Caco-2 (cell line): ENCODE measurements around the gene TDRD5. TPM values are rescaled to one million over a fixed set of nuclear protein-coding genes. Genes with fewer than 3 reads are reported as not detected.

Source experiments
- BruUV-seq: library from RNA; stranded (reverse); fragments of 400-500 nt; replicated peaks from 2 replicates; lab custom pipeline; 2021; lab: Mats Ljungman, UMichigan
- CTCF ChIA-PET: fragments of 300-600 bp; sonication (Branson Sonifier 250); formaldehyde crosslinking; loops from one replicate; lab custom pipeline; 2022; ENCODE audit warnings: antibody characterized with exemption; lab: Charles Lee
- POLR2A ChIA-PET: fragments of 300-600 bp; sonication (Branson Sonifier 250); formaldehyde crosslinking; loops from one replicate; lab custom pipeline; 2022; ENCODE audit warnings: antibody characterized with exemption; lab: Charles Lee
- DNase-seq, 2 experiments: peaks; one replicate each; pipeline versions ENCODE4 v3.0.0 to v3.0.0-alpha.2; 2020 to 2022
- H3K27me3 ChIP-seq: replicated peaks from 2 replicates; pipeline ENCODE4 v1.6.0; 2011; ENCODE audit warnings: low read length; ENCODE audit not compliant: control insufficient read depth, insufficient read depth
- H3K36me3 ChIP-seq: 2 replicates; pipeline ENCODE4 v1.5.1; 2011; ENCODE audit warnings: low read length; ENCODE audit not compliant: control insufficient read depth, insufficient read depth
- H3K4me1 ChIP-seq: fragments of 250-450 bp; sonication (Bioruptor Pico); 2 replicates; pipeline ENCODE4 v1.5.1; 2020; ENCODE audit warnings: mild to moderate bottlenecking
- H3K4me3 ChIP-seq: 2 replicates; pipeline ENCODE4 v1.5.1; 2011; ENCODE audit warnings: low read depth, mild to moderate bottlenecking, control low read depth, low read length
- H3K9me3 ChIP-seq: fragments of 250-450 bp; sonication (Bioruptor Pico); 2 replicates; pipeline ENCODE4 v1.5.1; 2020; ENCODE audit warnings: mild to moderate bottlenecking, moderate library complexity
- H3K27ac Mint-ChIP-seq: one replicate; pipeline ENCODE4 v1.8.0; 2022; ENCODE audit warnings: mixed read lengths; ENCODE audit not compliant: unreplicated experiment
- H3K27me3 Mint-ChIP-seq: one replicate; pipeline ENCODE4 v1.8.0; 2022; ENCODE audit warnings: mixed read lengths; ENCODE audit not compliant: insufficient read depth, unreplicated experiment
- H3K36me3 Mint-ChIP-seq: one replicate; pipeline ENCODE4 v1.8.0; 2022; ENCODE audit warnings: mild to moderate bottlenecking, mixed read lengths; ENCODE audit not compliant: insufficient read depth, unreplicated experiment
- H3K4me1 Mint-ChIP-seq: one replicate; pipeline ENCODE4 v1.8.0; 2022; ENCODE audit warnings: low read depth, mixed read lengths; ENCODE audit not compliant: unreplicated experiment
- H3K4me3 Mint-ChIP-seq: one replicate; pipeline ENCODE4 v1.8.0; 2022; ENCODE audit warnings: mild to moderate bottlenecking, moderate library complexity, mixed read lengths; ENCODE audit not compliant: unreplicated experiment
- H3K9me3 Mint-ChIP-seq: one replicate; pipeline ENCODE4 v1.8.0; 2022; ENCODE audit warnings: mixed read lengths; ENCODE audit not compliant: unreplicated experiment
- intact Hi-C: fragments of 100-400 bp; cut with micrococcal nuclease; formaldehyde crosslinking; loops from one replicate; pipeline ENCODE4 v1.10.0; 2022; ENCODE audit not compliant: unreplicated experiment
- total RNA-seq: library from RNA; stranded (reverse); gene quantifications from 2 replicates; pipeline ENCODE4 v1.2.3, GENCODE V29; 2022
- TF ChIP-seq, protein P1 (sequence below), 2 experiments: fragments of 200-600 bp in 1 of 2; IDR thresholded peaks; 1 replicate in 1 of 2; 2 replicates in 1 of 2; pipeline versions ENCODE4 v1.5.1 to v1.8.0; 2011 to 2022; ENCODE audit warnings: antibody characterized with exemption in 1 of 2, control low read depth in 1 of 2, inconsistent platforms in 1 of 2, low read depth in 1 of 2, low read length in 1 of 2, mild to moderate bottlenecking in 1 of 2, moderate library complexity in 1 of 2; ENCODE audit not compliant: insufficient read depth in 1 of 2, severe bottlenecking in 1 of 2, unreplicated experiment in 1 of 2

The TDRD5 gene
- total RNA-seq, 1 experiment from 2014 or later: 0.52 TPM

DNA sequence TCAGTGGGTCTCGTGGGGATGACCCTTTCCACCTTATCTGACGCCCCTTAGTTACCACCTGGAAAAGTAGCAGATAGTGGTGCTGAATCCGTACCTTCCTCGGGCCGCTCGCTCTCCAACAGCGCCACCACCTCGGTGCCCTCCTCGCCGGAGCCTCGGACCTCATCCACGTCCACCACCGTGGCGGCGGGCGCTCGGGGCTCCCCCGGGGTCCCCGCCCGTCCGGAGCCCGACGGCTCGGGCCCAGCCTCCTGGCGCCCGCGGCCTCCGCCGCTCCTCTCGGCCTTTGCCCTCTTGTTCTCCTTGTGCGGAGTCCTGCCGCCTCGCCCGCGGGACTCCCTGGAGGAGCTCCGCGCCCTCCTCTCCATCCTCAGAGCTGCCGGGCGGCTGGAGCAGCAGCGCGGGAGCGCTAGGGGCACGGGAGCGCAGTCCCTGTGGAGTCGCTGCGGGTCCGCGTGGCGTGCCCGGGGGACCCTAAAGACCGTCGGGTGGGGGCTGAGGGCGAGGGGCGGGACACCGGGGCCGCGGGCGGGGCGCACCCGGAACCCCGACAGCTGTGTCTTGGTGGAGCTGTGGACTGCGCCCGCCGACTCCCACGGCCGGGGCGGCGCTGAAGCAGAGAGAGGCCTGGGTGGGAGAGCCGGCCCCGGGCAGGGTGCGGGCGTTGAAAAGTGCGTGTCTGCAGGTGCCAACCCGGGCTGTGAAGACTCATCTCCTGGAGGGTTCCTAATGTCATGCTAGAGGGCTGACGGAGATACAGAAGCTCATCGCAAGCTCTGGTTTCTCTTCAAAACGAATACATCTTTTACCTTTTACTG is 15.9 kb upstream of the TDRD5 start, which contains the start of gene NPHS2:
TSS of gene NPHS2 (minus strand) at position 452 of the 818 bp plus-strand sequence. CDS start at position 368, 84 bp downstream.
- no peaks in the 10 kb centered on the region for H3K9me3 ChIP-seq
- CTCF ChIA-PET: interaction anchor here (0.6 to 1.0 kb wide), 2 partner anchors 131 to 239 kb away, joined by 3 to 5 read pairs; no protein-coding TSS in a partner anchor
- H3K27me3 ChIP-seq: no peaks in the 10 kb centered on the region
- DNase-seq: no peak
- Mint-ChIP-seq H3K27me3 (peaks cover 20% of the 10 kb centered on the region), H3K4me3 (peak within 1 kb of the TSS; percentile 42), H3K27ac (no peak within 1 kb of the TSS), H3K4me1 (no peaks in the 10 kb centered on the region), H3K9me3 (no peaks in the 10 kb centered on the region), H3K36me3 (no peaks in the 10 kb centered on the region)
- TF ChIP-seq, protein P1, sequence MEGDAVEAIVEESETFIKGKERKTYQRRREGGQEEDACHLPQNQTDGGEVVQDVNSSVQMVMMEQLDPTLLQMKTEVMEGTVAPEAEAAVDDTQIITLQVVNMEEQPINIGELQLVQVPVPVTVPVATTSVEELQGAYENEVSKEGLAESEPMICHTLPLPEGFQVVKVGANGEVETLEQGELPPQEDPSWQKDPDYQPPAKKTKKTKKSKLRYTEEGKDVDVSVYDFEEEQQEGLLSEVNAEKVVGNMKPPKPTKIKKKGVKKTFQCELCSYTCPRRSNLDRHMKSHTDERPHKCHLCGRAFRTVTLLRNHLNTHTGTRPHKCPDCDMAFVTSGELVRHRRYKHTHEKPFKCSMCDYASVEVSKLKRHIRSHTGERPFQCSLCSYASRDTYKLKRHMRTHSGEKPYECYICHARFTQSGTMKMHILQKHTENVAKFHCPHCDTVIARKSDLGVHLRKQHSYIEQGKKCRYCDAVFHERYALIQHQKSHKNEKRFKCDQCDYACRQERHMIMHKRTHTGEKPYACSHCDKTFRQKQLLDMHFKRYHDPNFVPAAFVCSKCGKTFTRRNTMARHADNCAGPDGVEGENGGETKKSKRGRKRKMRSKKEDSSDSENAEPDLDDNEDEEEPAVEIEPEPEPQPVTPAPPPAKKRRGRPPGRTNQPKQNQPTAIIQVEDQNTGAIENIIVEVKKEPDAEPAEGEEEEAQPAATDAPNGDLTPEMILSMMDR (IDR thresholded peaks at IDR 0.05; ENCODE audit: insufficient read depth in 1 of 2, low read depth in 1 of 2, low read length in 1 of 2, severe bottlenecking in 1 of 2, unreplicated experiment in 1 of 2): no peak
- POLR2A ChIA-PET: no interaction called here
- BruUV-seq: no TSS peak
- H3K4me3 ChIP-seq: no peak within 1 kb of the TSS
- intact Hi-C loops: no loop called here
- H3K36me3 ChIP-seq: no peaks in the 10 kb centered on the region
- no peaks in the 10 kb centered on the region for H3K4me1 ChIP-seq

DNA sequence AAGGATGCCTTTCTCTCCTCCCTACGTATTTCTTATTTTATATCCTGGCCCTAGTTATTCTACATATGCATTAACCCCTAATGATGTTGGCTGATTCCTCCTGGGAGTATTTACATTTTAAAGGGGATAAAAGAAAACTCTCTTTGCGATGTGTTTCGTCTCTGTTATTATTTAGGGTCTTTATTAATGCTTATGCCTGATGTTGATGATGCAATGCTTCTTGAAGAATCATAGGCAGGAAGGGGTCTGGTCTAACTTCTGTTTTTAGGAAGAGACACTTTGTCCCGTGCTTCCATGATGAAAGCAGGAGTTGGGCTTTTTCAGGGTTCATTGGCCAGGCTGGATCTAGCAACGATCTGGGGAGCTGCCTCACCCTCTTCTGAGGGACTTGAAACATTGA is 15.1 kb upstream of the TDRD5 start:
- intact Hi-C loops: no loop called here
- BruUV-seq: no TSS peak
- Mint-ChIP-seq H3K4me1 (no peaks in the 10 kb centered on the region), H3K27me3 (peaks cover 20% of the 10 kb centered on the region), H3K36me3 (no peaks in the 10 kb centered on the region), H3K27ac (no peak overlapping the region), H3K4me3 (no peak overlapping the region), H3K9me3 (no peaks in the 10 kb centered on the region)
- no peak for DNase-seq
- H3K36me3 ChIP-seq: no peaks in the 10 kb centered on the region
- no peaks in the 10 kb centered on the region for H3K27me3 ChIP-seq
- POLR2A ChIA-PET: no interaction called here
- no peaks in the 10 kb centered on the region for H3K9me3 ChIP-seq
- no peak overlapping the region for H3K4me3 ChIP-seq
- TF ChIP-seq, protein P1 (IDR thresholded peaks at IDR 0.05; ENCODE audit: insufficient read depth in 1 of 2, low read depth in 1 of 2, low read length in 1 of 2, severe bottlenecking in 1 of 2, unreplicated experiment in 1 of 2): no peak
- CTCF ChIA-PET: no interaction called here
- H3K4me1 ChIP-seq: no peaks in the 10 kb centered on the region

DNA sequence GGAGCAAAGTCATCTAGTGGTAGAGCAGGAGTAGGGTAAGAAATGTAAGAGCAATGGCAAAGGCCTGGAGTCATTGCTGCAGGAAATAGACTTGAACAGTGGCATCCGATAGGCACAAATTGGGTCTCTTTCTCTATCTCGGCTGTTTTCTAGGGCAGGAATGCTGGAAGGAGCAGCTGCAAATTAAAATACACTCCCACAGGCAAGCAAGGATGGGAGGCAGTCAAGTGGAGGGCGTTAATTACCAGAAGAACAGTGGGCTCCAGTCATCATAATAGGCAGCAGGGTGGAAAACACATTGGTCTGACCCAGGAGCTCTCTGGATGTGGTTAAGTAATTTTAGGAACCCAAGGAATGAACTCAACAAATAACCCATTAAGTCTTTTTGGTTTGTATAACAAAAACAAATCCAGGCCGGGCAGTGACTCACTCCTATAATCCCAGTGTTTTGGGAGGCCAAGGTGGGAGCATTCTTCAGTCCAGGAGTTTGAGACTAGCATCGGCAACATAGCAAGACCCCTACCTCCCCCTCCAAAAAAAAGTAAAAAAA is 7.8 kb upstream of the TDRD5 start:
- no peak for DNase-seq
- ChIA-PET POLR2A (no interaction called here), CTCF (no interaction called here)
- TF ChIP-seq, protein P1 (IDR thresholded peaks at IDR 0.05; ENCODE audit: insufficient read depth in 1 of 2, low read depth in 1 of 2, low read length in 1 of 2, severe bottlenecking in 1 of 2, unreplicated experiment in 1 of 2): no peak
- Mint-ChIP-seq H3K9me3 (no peaks in the 10 kb centered on the region), H3K27me3 (peaks cover 14% of the 10 kb centered on the region), H3K4me1 (no peaks in the 10 kb centered on the region), H3K27ac (no peak overlapping the region), H3K36me3 (no peaks in the 10 kb centered on the region), H3K4me3 (no peak overlapping the region)
- Histone ChIP-seq H3K4me3 (no peak overlapping the region), H3K27me3 (no peaks in the 10 kb centered on the region), H3K4me1 (no peaks in the 10 kb centered on the region), H3K36me3 (no peaks in the 10 kb centered on the region), H3K9me3 (no peaks in the 10 kb centered on the region)
- BruUV-seq: no TSS peak
- intact Hi-C loops: no loop called here
